NCI-H1930 (cell line): Measurements from ENCODE around the gene NIPAL4.

Experiments
- DNase-seq, 2 experiments: peaks; one replicate each; lab custom pipeline; 2025; lab: John Stamatoyannopoulos, UW

Gene NIPAL4

GRCh38 chr5:157485340-157485739, 25.3 kb downstream of the NIPAL4 start:
- DNase-seq: no peak

GRCh38 chr5:157485811-157486210, 25.8 kb downstream of the NIPAL4 start:
- DNase-seq: no peak

GRCh38 chr5:157486221-157486681, 26.2 kb downstream of the NIPAL4 start:
- DNase-seq: no peak

- no peak for DNase-seq
These were observed 26.8 kb downstream of the NIPAL4 start for GRCh38 chr5:157486861-157487260.

- no peak for DNase-seq
These were observed 27.3 kb downstream of the NIPAL4 start for GRCh38 chr5:157487358-157487757.

- DNase-seq: no peak
These were observed 31.5 kb downstream of the NIPAL4 start for GRCh38 chr5:157491471-157491995.

- DNase-seq: no peak
These were observed 32.9 kb downstream of the NIPAL4 start for GRCh38 chr5:157492886-157493285.

- no peak for DNase-seq
These were observed 34.3 kb downstream of the NIPAL4 start for GRCh38 chr5:157494178-157494832.

- no peak for DNase-seq
These were observed 36.9 kb downstream of the NIPAL4 start for GRCh38 chr5:157496864-157497263.

GRCh38 chr5:157497875-157498611, 38.0 kb downstream of the NIPAL4 start:
- no peak for DNase-seq

- DNase-seq: no peak
These were observed 42.2 kb downstream of the NIPAL4 start for GRCh38 chr5:157502143-157502647.

- DNase-seq: no peak
These were observed 44.0 kb downstream of the NIPAL4 start for GRCh38 chr5:157504053-157504452.

GRCh38 chr5:157505496-157505895, 45.5 kb downstream of the NIPAL4 start:
- no peak for DNase-seq

GRCh38 chr5:157506066-157506590, 46.1 kb downstream of the NIPAL4 start:
- DNase-seq: no peak

- DNase-seq: no peak
These were observed 47.2 kb downstream of the NIPAL4 start for GRCh38 chr5:157506981-157507780.

GRCh38 chr5:157509093-157509492, 49.1 kb downstream of the NIPAL4 start:
- DNase-seq: no peak

- no peak for DNase-seq
These were observed 49.6 kb downstream of the NIPAL4 start for GRCh38 chr5:157509587-157509986.

GRCh38 chr5:157510682-157511081, 50.7 kb downstream of the NIPAL4 start:
- no peak for DNase-seq

- DNase-seq: no peak
These were observed 51.9 kb downstream of the NIPAL4 start for GRCh38 chr5:157511651-157512644.

GRCh38 chr5:157513182-157513581, 53.2 kb downstream of the NIPAL4 start:
- no peak for DNase-seq

GRCh38 chr5:157514974-157515373, 55.0 kb downstream of the NIPAL4 start:
- DNase-seq: no peak
